CD4-positive, CD25-positive, alpha-beta regulatory T cell (primary cell): ENCODE results near the gene BTBD16. TPM values are rescaled to one million over a fixed set of nuclear protein-coding genes. Genes with fewer than 3 reads are reported as not detected.

ENCODE experiments used
- ATAC-seq, 2 donors: fragments of 150-1000 bp; cut with Tn5 transposase; one replicate each; pipeline ENCODE4 v1.10.0; 2021; ENCODE audit warnings: low read depth in 2 of 2, moderate number of reproducible peaks in 2 of 2, moderate library complexity in 1 of 2
- DNase-seq, 3 donors: peaks; one replicate each; pipeline versions ENCODE4 v3.0.0 to v3.0.0-alpha.2; 2012 to 2022; ENCODE audit warnings: mixed read lengths in 1 of 3
- H3K27ac ChIP-seq: one replicate; pipeline ENCODE4 v1.7.0; 2013; ENCODE audit warnings: mild to moderate bottlenecking, low read length; ENCODE audit not compliant: insufficient read depth, poor library complexity, severe bottlenecking
- H3K27me3 ChIP-seq: one replicate; pipeline ENCODE4 v1.7.0; 2013; ENCODE audit warnings: low read length; ENCODE audit not compliant: control insufficient read depth, insufficient read depth
- H3K36me3 ChIP-seq: one replicate; pipeline ENCODE4 v1.7.0; 2013; ENCODE audit warnings: mild to moderate bottlenecking, low read length, moderate library complexity; ENCODE audit not compliant: control insufficient read depth, insufficient read depth
- H3K4me1 ChIP-seq: 2 replicates; pipeline ENCODE4 v1.7.0; 2013; ENCODE audit warnings: mild to moderate bottlenecking, low read length; ENCODE audit not compliant: insufficient read depth, control insufficient read depth, poor library complexity, severe bottlenecking
- H3K4me3 ChIP-seq: one replicate; pipeline ENCODE4 v1.7.0; 2013; ENCODE audit warnings: low read depth, mild to moderate bottlenecking, low read length, moderate library complexity
- H3K9me3 ChIP-seq, 2 experiments: 1 replicate in 1 of 2; 2 replicates in 1 of 2; pipeline ENCODE4 v1.7.0; 2013; ENCODE audit warnings: low read length in 2 of 2, mild to moderate bottlenecking in 1 of 2, moderate library complexity in 1 of 2; ENCODE audit not compliant: control insufficient read depth in 2 of 2
- H3K27ac Mint-ChIP-seq, 3 donors: one replicate each; pipeline ENCODE4 v1.8.0; 2020 to 2022; ENCODE audit warnings: mild to moderate bottlenecking in 3 of 3, mixed read lengths in 3 of 3, moderate library complexity in 2 of 3
- H3K27me3 Mint-ChIP-seq: one replicate; pipeline ENCODE4 v1.8.0; 2022; ENCODE audit warnings: mild to moderate bottlenecking, mixed read lengths
- H3K36me3 Mint-ChIP-seq: one replicate; pipeline ENCODE4 v1.8.0; 2020; ENCODE audit warnings: mixed read lengths
- H3K4me1 Mint-ChIP-seq, 4 donors: one replicate each; pipeline ENCODE4 v1.8.0; 2020 to 2022; ENCODE audit warnings: mixed read lengths in 4 of 4, mild to moderate bottlenecking in 1 of 4
- H3K4me3 Mint-ChIP-seq, 4 donors: one replicate each; pipeline ENCODE4 v1.8.0; 2020 to 2022; ENCODE audit warnings: mild to moderate bottlenecking in 4 of 4, mixed read lengths in 4 of 4, moderate library complexity in 3 of 4
- H3K9me3 Mint-ChIP-seq, 7 donors: one replicate each; pipeline ENCODE4 v1.8.0; 2020 to 2022; ENCODE audit warnings: mixed read lengths in 7 of 7, mild to moderate bottlenecking in 3 of 7, moderate library complexity in 2 of 7
- polyA plus RNA-seq, 4 donors: library from polyadenylated mRNA; unstranded; fragments of 300-500 nt; fragmentation: Illumina TruSeq; gene quantifications; one replicate each; pipeline ENCODE4 v1.2.3, GENCODE V29; 2021
- total RNA-seq: library from RNA; stranded (reverse); gene quantifications from one replicate; pipeline ENCODE4 v1.2.3, GENCODE V29; 2022

BTBD16 gene
- total and polyA plus RNA-seq, 5 donors from 2014 or later = 0.12 to 0.15 TPM; not detected in 3

- no peaks in the 10 kb centered on the region for H3K4me1 Mint-ChIP-seq
- Histone ChIP-seq H3K27ac (no peak overlapping the region), H3K36me3 (no peaks in the 10 kb centered on the region), H3K9me3 (no peaks in the 10 kb centered on the region), H3K4me3 (no peak overlapping the region), H3K27me3 (peaks cover 11% of the 10 kb centered on the region), H3K4me1 (no peaks in the 10 kb centered on the region)
- peaks cover 32% of the 10 kb centered on the region for H3K27me3 Mint-ChIP-seq
- no peak overlapping the region for H3K27ac Mint-ChIP-seq
- H3K9me3 Mint-ChIP-seq = peaks cover 0 to 2% (median 0%) of the 10 kb centered on the region in 7 donors
- no peaks in the 10 kb centered on the region for H3K36me3 Mint-ChIP-seq
- no peak for ATAC-seq
- no peak for DNase-seq
- H3K4me3 Mint-ChIP-seq = no peak overlapping the region
Measured at GRCh38 chr10:122328676-122329075, 57.6 kb downstream of the BTBD16 start.

DNA sequence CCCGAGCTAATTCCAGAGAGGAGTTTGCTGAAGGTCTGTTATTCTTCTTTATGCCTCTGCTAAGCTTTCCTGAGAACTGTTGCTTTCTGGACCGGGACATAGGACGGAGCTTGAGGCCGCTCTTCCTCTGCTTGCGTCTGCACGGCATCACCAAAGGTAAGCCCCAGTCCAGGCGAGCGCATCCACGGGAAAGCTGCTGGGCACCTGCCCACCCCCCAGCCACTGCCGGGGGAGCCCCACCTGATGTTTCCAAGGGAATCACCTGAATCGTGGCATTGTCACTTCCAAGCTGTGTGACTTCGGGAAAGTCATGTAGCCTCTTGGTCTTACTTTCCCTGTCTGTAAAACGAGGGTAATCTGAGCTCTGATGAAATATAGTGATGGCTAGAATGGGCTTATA, 58.3 kb downstream of the BTBD16 start:
- Histone ChIP-seq H3K27ac (no peak overlapping the region), H3K36me3 (no peaks in the 10 kb centered on the region), H3K27me3 (peaks cover 9% of the 10 kb centered on the region), H3K4me3 (no peak overlapping the region), H3K9me3 (no peaks in the 10 kb centered on the region), H3K4me1 (no peaks in the 10 kb centered on the region)
- H3K27me3 Mint-ChIP-seq = peaks cover 26% of the 10 kb centered on the region
- H3K9me3 Mint-ChIP-seq = peaks cover 0 to 2% (median 0%) of the 10 kb centered on the region in 7 donors
- no peaks in the 10 kb centered on the region for H3K36me3 Mint-ChIP-seq
- H3K4me3 Mint-ChIP-seq = no peak overlapping the region
- H3K4me1 Mint-ChIP-seq = no peaks in the 10 kb centered on the region
- DNase-seq = no peak
- no peak for ATAC-seq
- H3K27ac Mint-ChIP-seq = no peak overlapping the region

- Mint-ChIP-seq H3K9me3 (peaks cover 0 to 1% (median 0%) of the 10 kb centered on the region in 7 donors), H3K27ac (peak overlapping the region in 1 of 3 donors; percentile 53)
- no peak for DNase-seq
Measured at GRCh38 chr10:122331100-122331499, 60.0 kb downstream of the BTBD16 start.

DNA sequence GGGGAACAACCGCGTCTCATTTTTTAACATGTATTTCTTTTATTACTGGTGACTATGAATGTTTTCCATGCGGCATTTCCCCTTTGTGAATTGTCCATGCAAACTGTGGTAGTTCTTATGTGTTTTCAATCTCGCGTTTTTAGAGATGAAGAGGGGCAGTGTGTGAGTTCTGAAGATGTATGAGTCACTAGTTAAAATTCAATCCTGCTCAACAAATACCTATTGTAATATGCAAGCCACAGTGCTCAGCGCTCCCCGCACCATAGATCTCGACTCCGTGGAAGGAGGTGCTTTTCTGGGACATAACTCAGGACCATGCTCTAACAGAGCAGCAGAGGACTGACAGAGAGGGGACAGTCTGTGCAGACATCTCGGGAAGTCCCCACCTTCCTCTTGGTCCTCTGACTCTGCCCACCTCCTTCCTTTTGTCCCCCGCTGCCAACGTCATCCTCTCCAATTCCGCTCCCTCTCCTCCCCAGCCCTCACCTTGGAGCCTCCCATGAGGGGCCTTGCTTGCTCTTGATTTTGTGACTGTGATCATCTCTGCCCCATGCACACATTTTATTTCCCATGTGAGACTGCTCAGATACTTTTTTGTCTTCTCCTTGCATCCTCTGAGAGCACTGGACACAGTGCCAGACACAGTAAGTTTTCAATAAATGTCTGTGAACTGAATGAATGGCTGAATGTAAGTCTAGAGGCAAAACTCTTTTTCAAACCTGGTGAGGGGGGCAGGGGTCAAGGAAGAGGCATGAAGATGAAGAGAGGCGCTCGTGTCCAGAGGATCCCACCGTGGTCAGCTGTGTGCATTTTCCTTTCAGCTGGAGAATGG, 60.7 kb downstream of the BTBD16 start:
- H3K9me3 Mint-ChIP-seq = no peaks in the 10 kb centered on the region
- Histone ChIP-seq H3K4me3 (no peak overlapping the region), H3K36me3 (no peaks in the 10 kb centered on the region), H3K27me3 (peaks cover 5% of the 10 kb centered on the region), H3K9me3 (no peaks in the 10 kb centered on the region), H3K27ac (no peak overlapping the region), H3K4me1 (no peaks in the 10 kb centered on the region)
- no peaks in the 10 kb centered on the region for H3K36me3 Mint-ChIP-seq
- H3K4me1 Mint-ChIP-seq = no peaks in the 10 kb centered on the region
- H3K4me3 Mint-ChIP-seq = no peak overlapping the region
- no peak for DNase-seq
- ATAC-seq = no peak
- H3K27me3 Mint-ChIP-seq = peaks cover 25% of the 10 kb centered on the region
- no peak overlapping the region for H3K27ac Mint-ChIP-seq

More at GRCh38 chr10:122331100-122331499, 60.0 kb downstream of the BTBD16 start:
- peaks cover 22% of the 10 kb centered on the region for H3K27me3 Mint-ChIP-seq
- no peak for ATAC-seq
- H3K27me3 ChIP-seq = peaks cover 5% of the 10 kb centered on the region
- no peaks in the 10 kb centered on the region for H3K9me3 ChIP-seq
- no peak overlapping the region for H3K4me3 ChIP-seq
- no peaks in the 10 kb centered on the region for H3K36me3 Mint-ChIP-seq
- H3K4me3 Mint-ChIP-seq = no peak overlapping the region
- no peaks in the 10 kb centered on the region for H3K36me3 ChIP-seq
- H3K4me1 ChIP-seq = no peaks in the 10 kb centered on the region
- H3K27ac ChIP-seq = no peak overlapping the region
- H3K4me1 Mint-ChIP-seq = no peaks in the 10 kb centered on the region

- no peaks in the 10 kb centered on the region for H3K9me3 ChIP-seq
- no peaks in the 10 kb centered on the region for H3K4me1 ChIP-seq
- Mint-ChIP-seq H3K4me3 (no peak overlapping the region), H3K27ac (no peak overlapping the region), H3K4me1 (no peaks in the 10 kb centered on the region), H3K36me3 (no peaks in the 10 kb centered on the region), H3K9me3 (no peaks in the 10 kb centered on the region), H3K27me3 (peaks cover 37% of the 10 kb centered on the region)
- no peak overlapping the region for H3K4me3 ChIP-seq
- H3K36me3 ChIP-seq = no peaks in the 10 kb centered on the region
- H3K27me3 ChIP-seq = peaks cover 5% of the 10 kb centered on the region
- ATAC-seq (no peak), DNase-seq (peak in 1 of 3 donors; percentile 26)
- no peak overlapping the region for H3K27ac ChIP-seq
Measured at GRCh38 chr10:122333037-122333436, 61.9 kb downstream of the BTBD16 start.

- Histone ChIP-seq H3K4me3 (no peak overlapping the region), H3K27me3 (peaks cover 3% of the 10 kb centered on the region), H3K4me1 (no peaks in the 10 kb centered on the region), H3K27ac (no peak overlapping the region), H3K9me3 (no peaks in the 10 kb centered on the region), H3K36me3 (no peaks in the 10 kb centered on the region)
- no peaks in the 10 kb centered on the region for H3K36me3 Mint-ChIP-seq
- H3K27me3 Mint-ChIP-seq = peaks cover 24% of the 10 kb centered on the region
- peaks cover 0 to 2% (median 0%) of the 10 kb centered on the region in 7 donors for H3K9me3 Mint-ChIP-seq
- H3K4me1 Mint-ChIP-seq = no peaks in the 10 kb centered on the region
- DNase-seq = no peak
- no peak for ATAC-seq
- H3K27ac Mint-ChIP-seq = no peak overlapping the region
- H3K4me3 Mint-ChIP-seq = no peak overlapping the region
Measured at GRCh38 chr10:122336332-122336731, 65.2 kb downstream of the BTBD16 start.

DNA sequence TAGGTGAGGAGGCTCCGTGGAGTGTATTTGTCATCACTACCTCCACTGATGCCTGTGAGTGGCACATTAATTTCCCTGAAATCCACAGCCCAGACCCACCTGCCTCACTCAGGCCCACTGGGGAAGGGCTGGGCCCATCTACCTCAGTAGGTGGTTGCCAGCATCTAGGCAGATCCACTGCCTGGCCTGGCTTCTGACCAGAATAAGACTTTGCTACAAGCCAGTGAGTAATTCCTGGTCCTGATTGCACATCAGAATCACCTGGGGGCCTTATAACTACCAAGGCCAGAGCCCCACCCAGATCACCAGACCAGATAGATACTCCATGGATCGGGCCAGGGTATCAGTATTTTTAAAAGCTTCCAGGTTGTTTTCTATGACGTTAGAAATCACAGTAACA, 65.9 kb downstream of the BTBD16 start:
- ATAC-seq (no peak), DNase-seq (no peak)
- Histone ChIP-seq H3K27me3 (peaks cover 3% of the 10 kb centered on the region), H3K9me3 (no peaks in the 10 kb centered on the region), H3K36me3 (no peaks in the 10 kb centered on the region), H3K4me1 (no peaks in the 10 kb centered on the region), H3K27ac (no peak overlapping the region), H3K4me3 (no peak overlapping the region)
- no peaks in the 10 kb centered on the region for H3K36me3 Mint-ChIP-seq
- H3K27me3 Mint-ChIP-seq = peaks cover 24% of the 10 kb centered on the region
- no peak overlapping the region for H3K27ac Mint-ChIP-seq
- H3K4me3 Mint-ChIP-seq = no peak overlapping the region
- peaks cover 0 to under 1% (median under 1%) of the 10 kb centered on the region in 4 donors for H3K4me1 Mint-ChIP-seq
- H3K9me3 Mint-ChIP-seq = peaks cover 0 to 2% (median 0%) of the 10 kb centered on the region in 7 donors
